Thoracic aorta (tissue), 2 donors: Measurements from ENCODE around the gene STX7. TPM values are rescaled to one million over a fixed set of nuclear protein-coding genes. Genes with fewer than 3 reads are reported as not detected.
A peak's percentile ranks its signal among the peaks of the same experiment; 100 is the strongest.

ENCODE experiments used
- ATAC-seq: fragments of 150-250 bp; one replicate; pipeline ENCODE4 v1.8.0; 2017; ENCODE audit warnings: low read depth; ENCODE audit not compliant: insufficient number of reproducible peaks, low FRiP score
- DNase-seq: peaks from one replicate; pipeline ENCODE4 v3.0.0-alpha.2; 2020; ENCODE audit warnings: low spot score
- H3K27ac ChIP-seq, 2 donors: fragments of 200-600 bp; sonication (generic); 1 replicate in 1 of 2; 2 replicates in 1 of 2; pipeline ENCODE4 v1.5.1; 2016; ENCODE audit warnings: mild to moderate bottlenecking in 2 of 2, moderate library complexity in 2 of 2
- H3K27me3 ChIP-seq: fragments of 200-600 bp; sonication (generic); replicated peaks from 2 replicates; pipeline ENCODE4 v1.6.0; 2016; ENCODE audit warnings: mild to moderate bottlenecking; ENCODE audit not compliant: insufficient read depth
- H3K36me3 ChIP-seq: fragments of 200-600 bp; sonication (generic); one replicate; pipeline ENCODE4 v1.5.1; 2016
- H3K4me1 ChIP-seq, 2 donors: fragments of 200-600 bp; sonication (generic); 1 replicate in 1 of 2; 2 replicates in 1 of 2; pipeline versions ENCODE4 v1.5.1 to v1.6.0; 2016; ENCODE audit warnings: low read depth in 2 of 2, mild to moderate bottlenecking in 1 of 2; ENCODE audit not compliant: control insufficient read depth in 1 of 2
- H3K4me3 ChIP-seq: fragments of 200-600 bp; sonication (generic); 2 replicates; pipeline ENCODE4 v1.5.1; 2016; ENCODE audit warnings: mild to moderate bottlenecking
- H3K9me3 ChIP-seq: fragments of 200-600 bp; sonication (generic); 2 replicates; pipeline ENCODE4 v1.5.1; 2016
- total RNA-seq, 2 donors: library from RNA; depleted of rRNA; stranded (reverse); fragments of >200 nt; gene quantifications; one replicate each; pipeline versions ENCODE4 v1.1.0 to v1.2.3, GENCODE V29; 2016
- TF ChIP-seq, protein P1 (sequence below): fragments of 200-600 bp; sonication (generic); IDR thresholded peaks from one replicate; pipeline ENCODE4 v1.5.1; 2019; ENCODE audit warnings: antibody characterized with exemption

STX7 gene
- total RNA-seq, 2 donors from 2014 or later: 46.2 to 64.0 TPM

DNA sequence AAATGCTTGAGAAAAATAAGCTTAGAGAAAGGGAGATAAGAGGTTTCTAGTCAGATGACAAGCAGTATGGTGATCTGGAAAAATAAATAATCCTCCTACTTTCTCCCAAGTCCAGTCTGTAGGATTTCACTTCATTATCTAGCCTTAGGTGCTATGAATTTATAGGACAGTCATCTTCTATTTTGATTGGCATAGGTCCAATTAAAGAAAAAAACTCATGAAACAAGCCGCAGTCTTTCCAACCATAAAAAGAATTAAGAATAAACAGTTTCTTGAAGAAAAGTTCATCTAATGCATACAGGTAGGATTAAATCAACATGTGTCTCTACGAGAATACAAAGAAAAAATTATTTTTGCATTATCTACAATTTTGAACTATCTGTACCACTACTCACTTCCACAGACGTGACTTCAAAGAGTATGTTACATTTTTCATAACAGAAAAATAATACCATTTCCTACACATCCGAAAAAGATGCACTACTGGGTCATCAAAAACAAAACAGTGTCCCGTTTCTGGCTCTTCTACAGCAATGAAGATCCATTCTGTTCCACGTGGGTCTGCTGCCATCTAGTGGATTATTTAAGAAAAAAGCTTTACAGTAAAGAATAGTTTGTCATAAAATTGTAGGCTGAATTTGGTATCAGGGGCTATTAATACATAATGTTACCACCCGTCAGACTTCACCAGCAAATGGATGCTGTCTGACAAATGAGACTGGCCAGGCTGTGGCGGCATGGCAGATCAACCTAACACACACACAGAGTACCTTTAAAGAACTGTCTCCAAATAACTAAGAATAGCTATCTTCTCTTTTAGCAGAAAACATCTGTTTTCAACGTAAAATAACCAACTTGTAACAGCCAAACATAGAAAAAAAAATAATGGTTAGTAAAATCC, 28.9 kb downstream of the STX7 start:
- H3K27ac ChIP-seq: no peak overlapping the region
- no peaks in the 10 kb centered on the region for H3K27me3 ChIP-seq
- H3K4me3 ChIP-seq: peak overlapping the region; percentile 2
- TF ChIP-seq, protein P1, sequence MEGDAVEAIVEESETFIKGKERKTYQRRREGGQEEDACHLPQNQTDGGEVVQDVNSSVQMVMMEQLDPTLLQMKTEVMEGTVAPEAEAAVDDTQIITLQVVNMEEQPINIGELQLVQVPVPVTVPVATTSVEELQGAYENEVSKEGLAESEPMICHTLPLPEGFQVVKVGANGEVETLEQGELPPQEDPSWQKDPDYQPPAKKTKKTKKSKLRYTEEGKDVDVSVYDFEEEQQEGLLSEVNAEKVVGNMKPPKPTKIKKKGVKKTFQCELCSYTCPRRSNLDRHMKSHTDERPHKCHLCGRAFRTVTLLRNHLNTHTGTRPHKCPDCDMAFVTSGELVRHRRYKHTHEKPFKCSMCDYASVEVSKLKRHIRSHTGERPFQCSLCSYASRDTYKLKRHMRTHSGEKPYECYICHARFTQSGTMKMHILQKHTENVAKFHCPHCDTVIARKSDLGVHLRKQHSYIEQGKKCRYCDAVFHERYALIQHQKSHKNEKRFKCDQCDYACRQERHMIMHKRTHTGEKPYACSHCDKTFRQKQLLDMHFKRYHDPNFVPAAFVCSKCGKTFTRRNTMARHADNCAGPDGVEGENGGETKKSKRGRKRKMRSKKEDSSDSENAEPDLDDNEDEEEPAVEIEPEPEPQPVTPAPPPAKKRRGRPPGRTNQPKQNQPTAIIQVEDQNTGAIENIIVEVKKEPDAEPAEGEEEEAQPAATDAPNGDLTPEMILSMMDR: peak; percentile 65
- no peaks in the 10 kb centered on the region for H3K36me3 ChIP-seq
- DNase-seq (no peak), ATAC-seq (no peak)
- H3K4me1 ChIP-seq: peaks cover 8 to 11% of the 10 kb centered on the region in 2 donors
- H3K9me3 ChIP-seq: no peaks in the 10 kb centered on the region

DNA sequence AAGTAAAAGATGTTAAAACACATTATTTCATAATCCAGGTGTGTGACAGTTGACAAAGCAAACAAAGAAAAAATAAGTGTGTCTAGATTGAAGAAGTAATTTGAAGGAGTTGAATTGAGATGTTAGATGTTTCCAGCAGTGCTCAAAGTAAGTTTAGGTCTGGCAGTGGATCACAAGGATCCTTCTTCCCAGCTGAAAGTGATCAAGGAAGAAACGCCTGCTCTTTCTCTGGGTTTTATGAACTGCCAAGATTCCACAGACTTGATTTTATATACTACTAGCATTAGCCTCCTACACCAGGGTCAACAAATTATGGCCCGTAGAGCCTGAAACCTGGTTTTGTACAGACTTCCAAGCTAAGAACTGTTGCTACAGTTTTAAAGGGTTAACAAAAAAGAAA, 30.3 kb downstream of the STX7 start:
- Histone ChIP-seq H3K4me3 (no peak overlapping the region), H3K36me3 (no peaks in the 10 kb centered on the region), H3K9me3 (no peaks in the 10 kb centered on the region), H3K4me1 (peaks cover 8 to 12% of the 10 kb centered on the region in 2 donors), H3K27ac (no peak overlapping the region), H3K27me3 (no peaks in the 10 kb centered on the region)
- ATAC-seq (no peak), DNase-seq (no peak)
- TF ChIP-seq, protein P1: no peak

DNA sequence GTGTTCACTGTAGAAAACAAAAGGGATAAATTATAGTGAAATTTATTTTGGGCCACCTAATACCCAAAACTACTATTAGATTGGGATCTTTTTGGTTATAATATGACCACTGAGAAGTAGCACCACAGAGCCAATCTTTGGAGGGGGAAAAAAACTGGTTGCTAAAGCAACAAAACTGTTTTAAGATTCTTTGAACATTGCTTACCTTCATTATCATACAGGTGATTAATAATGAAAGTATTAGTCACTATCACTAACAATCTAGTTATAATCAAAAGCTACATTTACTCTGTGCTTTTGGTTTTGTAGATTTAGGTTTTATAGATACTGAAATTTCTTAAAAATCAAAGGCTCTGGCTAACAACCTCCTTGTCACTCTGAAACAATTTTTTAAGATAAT, 31.7 kb downstream of the STX7 start:
- H3K36me3 ChIP-seq: no peaks in the 10 kb centered on the region
- H3K27me3 ChIP-seq: no peaks in the 10 kb centered on the region
- no peaks in the 10 kb centered on the region for H3K9me3 ChIP-seq
- peaks cover 10 to 12% of the 10 kb centered on the region in 2 donors for H3K4me1 ChIP-seq
- TF ChIP-seq, protein P1: no peak
- no peak for ATAC-seq
- H3K27ac ChIP-seq: no peak overlapping the region
- no peak overlapping the region for H3K4me3 ChIP-seq
- no peak for DNase-seq

DNA sequence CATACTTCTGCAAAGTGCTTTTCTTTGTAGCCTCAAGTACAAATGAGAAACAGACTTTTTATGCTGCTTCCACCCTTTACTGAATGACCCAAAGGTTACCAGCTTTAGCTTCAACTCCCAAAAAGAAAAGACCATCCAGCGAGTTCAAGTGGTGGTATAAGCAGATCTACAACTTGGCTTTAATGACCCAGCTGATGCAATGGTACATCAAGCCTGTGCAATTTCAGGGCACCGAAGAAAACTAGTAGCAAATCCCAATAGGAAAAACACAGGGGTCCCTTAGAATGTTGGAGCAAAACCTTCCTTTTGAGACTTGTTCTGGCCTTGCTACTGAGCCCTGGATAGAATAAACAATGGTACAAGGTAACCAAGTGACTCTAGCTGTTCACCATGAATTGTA, 33.8 kb downstream of the STX7 start:
- ATAC-seq: no peak
- peaks cover 12% of the 10 kb centered on the region in 2 donors for H3K4me1 ChIP-seq

DNA sequence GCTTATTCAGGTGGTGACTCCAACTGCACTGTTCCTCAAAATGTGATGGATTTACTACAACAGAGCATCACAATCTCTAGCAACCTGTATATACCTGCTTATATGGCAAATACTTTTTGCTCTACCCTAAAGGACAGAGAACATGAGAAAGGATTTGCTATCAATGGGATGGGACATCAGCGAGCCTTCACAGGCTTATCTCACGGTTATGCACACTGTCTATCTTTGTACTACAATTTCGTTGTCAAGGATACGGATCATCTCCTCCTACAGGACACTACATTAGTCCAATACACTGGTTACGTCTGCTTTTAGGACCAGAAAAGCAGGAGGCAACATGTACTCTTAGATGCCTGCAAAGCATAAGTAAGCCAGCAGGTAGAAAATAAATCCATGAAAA, 34.2 kb downstream of the STX7 start:
- TF ChIP-seq, protein P1: no peak
- DNase-seq (no peak), ATAC-seq (no peak)
- H3K4me3 ChIP-seq: no peak overlapping the region
- no peaks in the 10 kb centered on the region for H3K9me3 ChIP-seq
- H3K36me3 ChIP-seq: no peaks in the 10 kb centered on the region
- H3K4me1 ChIP-seq: peaks cover 8 to 10% of the 10 kb centered on the region in 2 donors
- H3K27me3 ChIP-seq: no peaks in the 10 kb centered on the region
- no peak overlapping the region for H3K27ac ChIP-seq

More for the DNA sequence above, 33.8 kb downstream of the STX7 start:
- no peak for DNase-seq
- no peaks in the 10 kb centered on the region for H3K9me3 ChIP-seq
- H3K27me3 ChIP-seq: no peaks in the 10 kb centered on the region
- no peaks in the 10 kb centered on the region for H3K36me3 ChIP-seq
- TF ChIP-seq, protein P1: no peak
- no peak overlapping the region for H3K27ac ChIP-seq
- H3K4me3 ChIP-seq: no peak overlapping the region
